ACC112 (cell line): ENCODE results near the gene CFAP99.

Experiments
- H2AFZ ChIP-seq: fragments of 200-600 bp; sonication (generic); one replicate; pipeline ENCODE4 v1.6.0; 2017; ENCODE audit warnings: antibody characterized with exemption, low read length; ENCODE audit not compliant: unreplicated experiment
- H3K27ac ChIP-seq: fragments of 200-600 bp; sonication (generic); 2 replicates; pipeline ENCODE4 v1.5.1; 2014; ENCODE audit warnings: low read depth, mild to moderate bottlenecking, antibody characterized with exemption, low read length, moderate library complexity
- H3K27me3 ChIP-seq: fragments of 200-600 bp; sonication (generic); 2 replicates; pipeline ENCODE4 v1.6.1; 2014; ENCODE audit warnings: mild to moderate bottlenecking, antibody characterized with exemption, low read length, moderate library complexity, mixed read lengths; ENCODE audit not compliant: insufficient read depth
- H3K36me3 ChIP-seq: fragments of 200-600 bp; sonication (generic); 2 replicates; pipeline ENCODE4 v1.6.1; 2016; ENCODE audit warnings: mild to moderate bottlenecking, antibody characterized with exemption, low read length, moderate library complexity, mixed read lengths; ENCODE audit not compliant: insufficient read depth
- H3K4me1 ChIP-seq: fragments of 200-600 bp; sonication (generic); one replicate; pipeline ENCODE4 v1.6.1; 2016; ENCODE audit warnings: low read length, mixed read lengths; ENCODE audit not compliant: insufficient read depth, unreplicated experiment, control insufficient read depth
- H3K4me3 ChIP-seq: fragments of 200-600 bp; sonication (generic); 2 replicates; pipeline ENCODE4 v1.5.1; 2014; ENCODE audit warnings: mild to moderate bottlenecking, low read depth, low read length
- H3K79me2 ChIP-seq: fragments of 200-600 bp; sonication (generic); one replicate; pipeline ENCODE4 v1.6.0; 2016; ENCODE audit warnings: low read length; ENCODE audit not compliant: control insufficient read depth, unreplicated experiment, insufficient read depth

CFAP99 gene

GRCh38 chr4:2449511-2450392, 31.0 kb downstream of the CFAP99 start:
- peaks cover 12% of the 10 kb centered on the region for H3K27me3 ChIP-seq
- no peak overlapping the region for H3K27ac ChIP-seq
- no peak overlapping the region for H3K4me3 ChIP-seq
- no peaks in the 10 kb centered on the region for H3K4me1 ChIP-seq
- H3K79me2 ChIP-seq: no peaks in the 10 kb centered on the region
- no peaks in the 10 kb centered on the region for H3K36me3 ChIP-seq
- no peak overlapping the region for H2AFZ ChIP-seq

GRCh38 chr4:2450394-2451035, 31.8 kb downstream of the CFAP99 start:
- Histone ChIP-seq H3K27me3 (peaks cover 12% of the 10 kb centered on the region), H3K36me3 (no peaks in the 10 kb centered on the region), H3K4me1 (no peaks in the 10 kb centered on the region), H2AFZ (no peak overlapping the region), H3K79me2 (no peaks in the 10 kb centered on the region), H3K27ac (no peak overlapping the region), H3K4me3 (no peak overlapping the region)

GRCh38 chr4:2451036-2451520, 32.3 kb downstream of the CFAP99 start:
- H3K27me3 ChIP-seq: peaks cover 12% of the 10 kb centered on the region
- no peaks in the 10 kb centered on the region for H3K36me3 ChIP-seq
- H3K79me2 ChIP-seq: no peaks in the 10 kb centered on the region
- H2AFZ ChIP-seq: no peak overlapping the region
- no peak overlapping the region for H3K4me3 ChIP-seq
- no peak overlapping the region for H3K27ac ChIP-seq
- H3K4me1 ChIP-seq: no peaks in the 10 kb centered on the region

- peaks cover 5% of the 10 kb centered on the region; the same call in 1 of the 2 replicates for H3K27me3 ChIP-seq
- H3K27ac ChIP-seq: no peak overlapping the region
- H3K36me3 ChIP-seq: no peaks in the 10 kb centered on the region
- H3K4me1 ChIP-seq: no peaks in the 10 kb centered on the region
- H3K4me3 ChIP-seq: no peak overlapping the region
- no peaks in the 10 kb centered on the region for H3K79me2 ChIP-seq
- no peak overlapping the region for H2AFZ ChIP-seq
Observed at GRCh38 chr4:2451821-2452785, 33.3 kb downstream of the CFAP99 start.

- Histone ChIP-seq H3K36me3 (no peaks in the 10 kb centered on the region), H3K4me1 (peaks cover 5% of the 10 kb centered on the region)
Observed at GRCh38 chr4:2457481-2458295, 38.9 kb downstream of the CFAP99 start.

GRCh38 chr4:2458546-2459491, 40.1 kb downstream of the CFAP99 start:
- no peak overlapping the region for H2AFZ ChIP-seq
- H3K4me3 ChIP-seq: no peak overlapping the region
- H3K4me1 ChIP-seq: peaks cover 5% of the 10 kb centered on the region
- H3K36me3 ChIP-seq: no peaks in the 10 kb centered on the region
- H3K79me2 ChIP-seq: no peaks in the 10 kb centered on the region
- H3K27ac ChIP-seq: no peak overlapping the region
- H3K27me3 ChIP-seq: no peaks in the 10 kb centered on the region

More at GRCh38 chr4:2457481-2458295, 38.9 kb downstream of the CFAP99 start:
- no peak overlapping the region for H2AFZ ChIP-seq
- H3K79me2 ChIP-seq: no peaks in the 10 kb centered on the region
- H3K27me3 ChIP-seq: no peaks in the 10 kb centered on the region
- no peak overlapping the region for H3K4me3 ChIP-seq
- H3K27ac ChIP-seq: no peak overlapping the region

GRCh38 chr4:2459589-2460349, 41.0 kb downstream of the CFAP99 start:
- H3K27me3 ChIP-seq: no peaks in the 10 kb centered on the region
- H3K27ac ChIP-seq: no peak overlapping the region
- no peaks in the 10 kb centered on the region for H3K36me3 ChIP-seq
- H3K4me3 ChIP-seq: no peak overlapping the region
- H3K79me2 ChIP-seq: no peaks in the 10 kb centered on the region
- H3K4me1 ChIP-seq: peaks cover 5% of the 10 kb centered on the region
- H2AFZ ChIP-seq: no peak overlapping the region

- H3K79me2 ChIP-seq: no peaks in the 10 kb centered on the region
- no peak overlapping the region for H2AFZ ChIP-seq
- H3K36me3 ChIP-seq: no peaks in the 10 kb centered on the region
- no peaks in the 10 kb centered on the region for H3K27me3 ChIP-seq
- peaks cover 5% of the 10 kb centered on the region for H3K4me1 ChIP-seq
- H3K4me3 ChIP-seq: no peak overlapping the region; the same call in 1 of the 2 replicates
- no peak overlapping the region for H3K27ac ChIP-seq
Observed at GRCh38 chr4:2461246-2461960, 42.6 kb downstream of the CFAP99 start.
